Naive thymus-derived CD4-positive, alpha-beta T cell (primary cell): ENCODE data around the gene RAI1. TPM values are rescaled to one million over a fixed set of nuclear protein-coding genes. Genes with fewer than 3 reads are reported as not detected.
A peak's percentile ranks its signal among the peaks of the same experiment; 100 is the strongest.

Experiments
- ATAC-seq: fragments of 150-1000 bp; cut with Tn5 transposase; 2 replicates; pipeline ENCODE4 v1.10.0; 2021; ENCODE audit warnings: mild to moderate bottlenecking, moderate library complexity
- CTCF ChIA-PET: fragments of 350-600 bp; sonication (Branson Sonifier 250); formaldehyde crosslinking; loops from one replicate; lab custom pipeline; 2021; ENCODE audit warnings: antibody characterized with exemption; lab: Charles Lee
- POLR2A ChIA-PET: fragments of 350-600 bp; sonication (Branson Sonifier 250); formaldehyde crosslinking; loops from one replicate; lab custom pipeline; 2021; ENCODE audit warnings: antibody characterized with exemption, inconsistent platforms; lab: Charles Lee
- DNase-seq, 9 donors: peaks; one replicate each; pipeline versions ENCODE4 v3.0.0 to v3.0.0-alpha.2; 2020 to 2022; ENCODE audit warnings: mixed read lengths in 1 of 9
- H3K27ac ChIP-seq: one replicate; pipeline ENCODE4 v1.7.0; 2013; ENCODE audit warnings: mild to moderate bottlenecking, low read depth, low read length, moderate library complexity
- H3K27me3 ChIP-seq, 2 donors: one replicate each; pipeline ENCODE4 v1.7.0; 2013; ENCODE audit warnings: low read length in 2 of 2, mild to moderate bottlenecking in 2 of 2, moderate library complexity in 2 of 2; ENCODE audit not compliant: control insufficient read depth in 2 of 2, insufficient read depth in 2 of 2
- H3K36me3 ChIP-seq, 3 experiments: 1 replicate in 2 of 3; 2 replicates in 1 of 3; pipeline ENCODE4 v1.7.0; 2013; ENCODE audit warnings: low read length in 3 of 3, mild to moderate bottlenecking in 3 of 3, moderate library complexity in 1 of 3; ENCODE audit not compliant: insufficient read depth in 3 of 3, control insufficient read depth in 2 of 3
- H3K4me1 ChIP-seq, 2 donors: one replicate each; pipeline ENCODE4 v1.7.0; 2013; ENCODE audit warnings: low read length in 2 of 2, mild to moderate bottlenecking in 2 of 2, moderate library complexity in 1 of 2; ENCODE audit not compliant: control insufficient read depth in 2 of 2, insufficient read depth in 2 of 2
- H3K4me3 ChIP-seq: 2 replicates; pipeline ENCODE4 v1.7.0; 2013; ENCODE audit warnings: mild to moderate bottlenecking, low read length
- H3K9me3 ChIP-seq, 3 experiments: 1 replicate in 2 of 3; 2 replicates in 1 of 3; pipeline ENCODE4 v1.7.0; 2013; ENCODE audit warnings: low read length in 3 of 3; ENCODE audit not compliant: control insufficient read depth in 2 of 3
- H3K27ac Mint-ChIP-seq, 9 donors: one replicate each; pipeline ENCODE4 v1.8.0; 2020 to 2022; ENCODE audit warnings: mixed read lengths in 9 of 9, mild to moderate bottlenecking in 8 of 9, moderate library complexity in 5 of 9, inconsistent platforms in 2 of 9
- H3K27me3 Mint-ChIP-seq, 5 donors: one replicate each; pipeline ENCODE4 v1.8.0; 2021 to 2022; ENCODE audit warnings: mixed read lengths in 5 of 5, mild to moderate bottlenecking in 1 of 5
- H3K36me3 Mint-ChIP-seq, 5 donors: one replicate each; pipeline ENCODE4 v1.8.0; 2020 to 2022; ENCODE audit warnings: mixed read lengths in 5 of 5, mild to moderate bottlenecking in 3 of 5, inconsistent platforms in 1 of 5
- H3K4me1 Mint-ChIP-seq, 7 donors: one replicate each; pipeline ENCODE4 v1.8.0; 2020 to 2022; ENCODE audit warnings: mixed read lengths in 7 of 7, mild to moderate bottlenecking in 3 of 7, inconsistent platforms in 1 of 7
- H3K4me3 Mint-ChIP-seq, 10 donors: one replicate each; pipeline ENCODE4 v1.8.0; 2020 to 2022; ENCODE audit warnings: mild to moderate bottlenecking in 10 of 10, mixed read lengths in 10 of 10, moderate library complexity in 6 of 10, inconsistent platforms in 2 of 10
- H3K9me3 Mint-ChIP-seq, 11 donors: one replicate each; pipeline ENCODE4 v1.8.0; 2020 to 2022; ENCODE audit warnings: mixed read lengths in 11 of 11, mild to moderate bottlenecking in 4 of 11, inconsistent platforms in 1 of 11, moderate library complexity in 1 of 11
- intact Hi-C, 2 donors: fragments of 100-400 bp; cut with micrococcal nuclease; formaldehyde crosslinking; loops; one replicate each; pipeline ENCODE4 v1.15.1; 2023
- polyA plus RNA-seq, 2 donors: library from polyadenylated mRNA; unstranded; fragments of 300-500 nt; fragmentation: Illumina TruSeq; gene quantifications; one replicate each; pipeline ENCODE4 v1.2.3, GENCODE V29; 2021
- total RNA-seq, 6 experiments: library from RNA in 5 of 6; stranded (reverse) in 5 of 6; gene quantifications; 1 replicate in 5 of 6; 2 replicates in 1 of 6; pipeline ENCODE4 v1.2.3 and lab custom pipeline; 2021 to 2026

The RAI1 gene
- total and polyA plus RNA-seq, 7 experiments from 2014 or later, result 2.0 to 46.2 (median 21.2) TPM

DNA sequence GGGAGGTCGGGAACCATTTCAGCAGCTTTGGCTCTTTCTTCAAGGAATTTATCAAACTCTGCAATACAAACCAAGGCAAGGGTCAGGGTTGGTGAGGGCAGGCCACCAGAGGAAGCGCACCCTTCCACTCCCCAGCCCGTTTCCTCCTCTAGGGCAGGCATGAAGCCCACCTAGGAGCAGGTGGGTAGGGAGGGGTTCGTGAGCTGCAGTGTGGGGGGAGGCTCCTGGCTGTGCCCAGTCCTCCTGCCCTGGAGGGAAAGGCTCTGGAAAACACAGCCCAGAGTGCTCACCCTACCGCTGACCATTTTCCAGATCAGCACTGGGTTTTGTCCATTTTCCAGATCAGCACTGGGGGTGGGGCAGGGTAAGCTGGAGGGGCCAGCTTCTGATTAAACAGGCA is 166.5 kb downstream of the RAI1 start:
- peak overlapping the region; percentile 70 for H3K27ac ChIP-seq
- Mint-ChIP-seq H3K9me3 (no peaks in the 10 kb centered on the region), H3K4me1 (peaks cover 45 to 65% (median 56%) of the 10 kb centered on the region in 7 donors), H3K4me3 (peak overlapping the region in 3 of 10 donors; percentile 56 to 81 (median 79)), H3K27ac (peak overlapping the region in 8 of 9 donors; percentile 79 to 98 (median 96)), H3K36me3 (peaks cover 0 to 13% (median 0%) of the 10 kb centered on the region in 5 donors), H3K27me3 (no peaks in the 10 kb centered on the region)
- intact Hi-C loops, result loop anchor here in 1 of 2 donors (2.0 kb wide), 1 partner anchor 55 kb away; no protein-coding TSS in a partner anchor
- DNase-seq (no peak), ATAC-seq (no peak)
- H3K36me3 ChIP-seq, result peaks cover 0 to 13% (median 0%) of the 10 kb centered on the region in 3 experiments
- ChIA-PET CTCF (interaction anchor here (0.6 to 2.1 kb wide), 3 partner anchors 9 to 164 kb away, joined by 3 to 7 read pairs (median 3); no protein-coding TSS in a partner anchor), POLR2A (interaction anchor here (0.9 to 6.1 kb wide), 3 partner anchors 11 to 22 kb away, joined by 3 to 66 read pairs (median 4); partner anchors contain the start of gene SREBF1)
- no peaks in the 10 kb centered on the region for H3K9me3 ChIP-seq
- no peak overlapping the region for H3K4me3 ChIP-seq
- H3K4me1 ChIP-seq, result peaks cover 35 to 59% of the 10 kb centered on the region in 2 donors
- H3K27me3 ChIP-seq, result no peaks in the 10 kb centered on the region

DNA sequence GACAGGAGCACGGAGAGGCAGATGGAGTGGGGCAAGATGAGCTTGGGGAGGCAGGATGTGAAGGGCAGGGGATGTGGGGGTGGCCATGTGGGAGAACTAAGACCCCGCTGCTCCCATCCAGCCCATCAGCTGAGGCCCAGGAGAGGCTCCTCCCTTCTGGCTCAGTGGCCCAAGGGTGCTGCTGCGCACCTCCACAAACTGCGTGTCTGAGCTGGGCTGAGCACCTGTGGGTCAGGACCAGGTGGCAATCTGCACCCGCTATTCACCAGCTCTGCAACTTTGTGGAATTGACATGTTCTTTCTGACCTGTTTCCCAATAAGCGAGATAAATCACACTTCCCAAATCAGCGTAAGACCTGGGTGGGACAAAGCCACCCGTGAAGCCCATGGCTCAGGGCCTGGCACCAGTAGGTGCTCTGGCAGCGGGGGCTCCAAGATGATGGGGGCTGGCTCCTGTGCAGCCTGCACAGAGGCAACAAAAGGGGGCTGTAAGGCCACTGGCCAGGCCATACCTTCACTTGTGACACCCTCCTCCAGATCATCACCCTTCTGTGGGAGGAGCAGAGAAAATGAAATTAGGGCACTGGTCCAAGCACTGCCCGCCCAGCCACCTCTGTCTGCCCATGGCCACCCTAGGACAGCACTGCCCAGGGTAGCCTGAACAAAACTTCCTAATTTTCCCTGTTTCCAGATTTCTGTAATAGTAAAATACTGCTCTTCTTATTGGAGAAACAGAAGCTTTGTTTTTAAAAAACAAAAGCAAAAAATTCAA is 167.2 kb downstream of the RAI1 start:
- Mint-ChIP-seq H3K9me3 (no peaks in the 10 kb centered on the region), H3K27me3 (no peaks in the 10 kb centered on the region), H3K4me3 (peak overlapping the region; percentile 72 to 81 (median 76)), H3K4me1 (peaks cover 45 to 70% (median 63%) of the 10 kb centered on the region in 7 donors), H3K36me3 (peaks cover 0 to 14% (median 0%) of the 10 kb centered on the region in 5 donors), H3K27ac (peak overlapping the region; percentile 95 to 98 (median 96))
- DNase-seq (no peak), ATAC-seq (no peak)
- intact Hi-C loops, result loop anchor here (1.0 to 2.0 kb wide), 5 partner anchors 8 to 56 kb away; partner anchors contain the start of gene SREBF1 (in 2 of the 2)
- H3K4me3 ChIP-seq, result peak overlapping the region; percentile 5
- H3K27ac ChIP-seq, result peak overlapping the region; percentile 70
- peaks cover 35 to 59% of the 10 kb centered on the region in 2 donors for H3K4me1 ChIP-seq
- peaks cover 0 to 13% (median 0%) of the 10 kb centered on the region in 3 experiments for H3K36me3 ChIP-seq
- H3K9me3 ChIP-seq, result no peaks in the 10 kb centered on the region
- ChIA-PET POLR2A (interaction anchor here (0.9 to 6.1 kb wide), 8 partner anchors 8 to 168 kb away, joined by 3 to 66 read pairs (median 4); partner anchors contain the start of genes RAI1 and SREBF1), CTCF (interaction anchor here (0.9 to 2.1 kb wide), 4 partner anchors 10 to 47 kb away, joined by 3 to 7 read pairs (median 4); no protein-coding TSS in a partner anchor)
- no peaks in the 10 kb centered on the region for H3K27me3 ChIP-seq

DNA sequence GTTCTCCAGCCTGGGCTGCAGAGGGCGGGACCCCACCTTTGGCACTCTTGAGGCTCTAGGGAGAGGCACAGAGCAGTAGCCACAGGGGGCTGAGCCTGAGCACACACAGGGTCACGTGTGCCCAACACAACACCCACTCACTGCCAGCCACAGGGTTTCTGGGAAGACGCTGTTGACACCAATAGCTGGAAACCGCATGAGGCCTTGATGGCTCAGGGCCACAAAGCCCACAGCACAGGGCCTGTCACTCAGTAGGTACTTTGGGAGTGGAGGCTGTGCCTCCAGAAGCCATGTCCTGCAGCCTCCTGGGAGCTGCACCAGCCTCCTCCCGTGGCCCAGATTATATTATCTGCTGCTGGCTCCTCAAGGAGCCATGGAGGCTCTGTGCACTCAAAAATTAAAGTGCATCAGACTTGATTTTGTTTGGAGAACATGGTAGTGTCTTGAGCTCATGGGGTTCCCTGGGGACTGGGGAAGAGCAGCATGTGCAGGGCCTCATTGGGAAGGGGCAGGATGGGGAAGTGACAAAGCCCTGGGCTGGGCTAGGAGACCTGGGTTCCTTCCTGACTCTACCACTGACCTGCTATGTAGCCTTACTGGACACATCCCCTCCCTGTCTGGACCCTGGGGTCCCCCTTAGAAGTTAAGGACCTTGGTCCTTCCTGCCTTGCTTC is 168.0 kb downstream of the RAI1 start:
- DNase-seq (peak; percentile 48 to 89 (median 82)), ATAC-seq (peak; percentile 93)
- H3K9me3 ChIP-seq, result no peaks in the 10 kb centered on the region
- POLR2A ChIA-PET, result interaction anchor here (0.7 to 6.1 kb wide), 12 partner anchors 8 to 169 kb away, joined by 3 to 66 read pairs (median 4); partner anchors contain the start of genes RAI1 and SREBF1
- CTCF ChIA-PET, result interaction anchor here (1.1 to 2.1 kb wide), 6 partner anchors 12 to 178 kb away, joined by 3 to 7 read pairs (median 4); no protein-coding TSS in a partner anchor
- no peaks in the 10 kb centered on the region for H3K27me3 ChIP-seq
- Mint-ChIP-seq H3K27ac (peak overlapping the region; percentile 95 to 98 (median 96)), H3K4me1 (peaks cover 45 to 77% (median 68%) of the 10 kb centered on the region in 7 donors), H3K4me3 (peak overlapping the region; percentile 72 to 81 (median 76)), H3K36me3 (peaks cover 0 to 17% (median 0%) of the 10 kb centered on the region in 5 donors), H3K9me3 (no peaks in the 10 kb centered on the region), H3K27me3 (no peaks in the 10 kb centered on the region)
- H3K27ac ChIP-seq, result peak overlapping the region; percentile 70
- peak overlapping the region; percentile 17 for H3K4me3 ChIP-seq
- H3K36me3 ChIP-seq, result peaks cover 0 to 13% (median 0%) of the 10 kb centered on the region in 3 experiments
- peaks cover 35 to 59% of the 10 kb centered on the region in 2 donors for H3K4me1 ChIP-seq
- intact Hi-C loops, result loop anchor here (1.0 to 2.0 kb wide), 5 partner anchors 9 to 56 kb away; partner anchors contain the start of gene SREBF1 (in 2 of the 2)

DNA sequence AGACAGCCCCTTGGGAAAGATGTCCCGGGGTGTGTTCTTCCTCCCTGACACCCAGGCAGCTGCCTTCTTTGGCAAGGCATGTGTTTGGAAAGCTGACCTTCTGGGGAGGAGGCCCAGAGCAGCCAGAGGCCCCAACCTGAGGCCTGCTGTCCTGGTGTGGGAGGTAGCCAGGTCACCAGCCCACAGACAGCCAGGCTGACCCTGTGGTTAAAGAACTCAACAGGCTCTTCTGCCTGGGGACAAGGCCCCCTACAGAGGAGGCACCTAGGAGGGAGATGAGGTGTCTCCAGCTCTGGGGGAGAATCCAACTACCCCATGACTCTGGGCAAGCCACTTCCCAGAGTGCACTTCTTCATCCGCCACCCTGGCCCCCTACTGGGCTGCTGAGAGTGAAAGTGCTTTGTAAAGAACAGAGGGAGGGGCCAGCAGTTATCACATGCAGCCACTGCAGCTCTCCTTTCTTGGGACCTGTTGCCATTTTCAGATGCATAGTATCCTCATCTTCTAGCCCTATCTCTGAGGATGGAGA is 168.7 kb downstream of the RAI1 start:
- Histone ChIP-seq H3K4me3 (peak overlapping the region; percentile 17), H3K4me1 (peaks cover 35 to 61% of the 10 kb centered on the region in 2 donors), H3K9me3 (no peaks in the 10 kb centered on the region), H3K27ac (peak overlapping the region; percentile 70), H3K27me3 (no peaks in the 10 kb centered on the region), H3K36me3 (peaks cover 0 to 13% (median 0%) of the 10 kb centered on the region in 3 experiments)
- Mint-ChIP-seq H3K27me3 (no peaks in the 10 kb centered on the region), H3K36me3 (peaks cover 0 to 17% (median 0%) of the 10 kb centered on the region in 5 donors), H3K4me1 (peaks cover 45 to 82% (median 73%) of the 10 kb centered on the region in 7 donors), H3K9me3 (no peaks in the 10 kb centered on the region), H3K4me3 (peak overlapping the region; percentile 70 to 81 (median 76)), H3K27ac (peak overlapping the region; percentile 95 to 98 (median 96))
- CTCF ChIA-PET, result interaction anchor here (1.1 to 1.6 kb wide), 5 partner anchors 12 to 177 kb away, joined by 3 to 4 read pairs (median 4); no protein-coding TSS in a partner anchor
- DNase-seq, result peak; percentile 33 to 74 (median 69)
- intact Hi-C loops, result loop anchor here (1.0 to 2.0 kb wide), 5 partner anchors 10 to 57 kb away; partner anchors contain the start of gene SREBF1 (in 2 of the 2)
- POLR2A ChIA-PET, result interaction anchor here (0.7 to 6.1 kb wide), 9 partner anchors 9 to 108 kb away, joined by 3 to 66 read pairs (median 4); partner anchors contain the start of gene SREBF1
- ATAC-seq, result peak; percentile 78

DNA sequence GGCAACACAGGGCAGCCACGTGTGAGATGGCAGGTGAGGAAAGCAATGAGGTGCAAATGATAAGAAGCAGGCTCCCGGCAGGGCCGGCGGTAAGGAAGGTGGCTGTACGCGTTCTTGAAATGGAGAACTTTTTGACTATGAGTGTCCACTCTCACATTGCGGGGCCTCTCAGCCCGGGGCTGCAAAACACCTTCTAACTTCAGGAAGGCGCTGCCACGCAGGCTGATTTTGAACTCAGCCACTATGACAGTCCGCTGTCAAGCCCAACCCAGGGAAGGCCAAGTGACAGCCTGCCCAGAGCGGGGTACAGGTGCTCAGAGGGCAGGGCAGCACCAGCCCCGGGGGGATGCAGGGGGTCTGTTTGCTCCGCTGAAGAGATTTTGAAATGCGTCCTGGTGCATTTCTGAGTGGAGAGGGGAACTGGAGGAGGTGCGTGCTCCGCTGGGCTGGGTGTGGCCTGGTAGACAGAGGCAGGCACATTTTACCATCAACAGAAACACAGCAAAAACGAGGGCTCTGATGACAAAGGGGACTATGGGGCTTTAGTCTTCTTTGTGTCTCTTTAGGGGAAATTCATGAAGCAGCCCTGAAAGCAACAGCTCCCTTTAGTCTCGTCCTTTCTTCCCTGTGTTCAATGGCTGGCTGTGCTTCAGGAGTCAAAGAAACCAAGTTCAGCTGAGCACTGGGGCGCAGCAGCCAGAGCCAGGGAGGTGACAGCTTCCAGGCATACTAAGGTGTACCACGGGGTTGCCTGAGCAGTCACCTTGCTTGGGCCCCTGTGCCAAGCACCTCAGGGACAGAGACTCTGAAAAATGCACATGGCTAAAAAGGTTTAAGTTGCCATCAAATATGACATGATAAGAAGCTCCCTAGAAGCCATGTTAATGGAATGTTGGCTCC is 170.1 kb downstream of the RAI1 start:
- ChIA-PET POLR2A (interaction anchor here (1.0 to 6.1 kb wide), 5 partner anchors 9 to 14 kb away, joined by 3 to 66 read pairs (median 4); partner anchors contain the start of gene SREBF1), CTCF (interaction anchor here (0.6 to 1.4 kb wide), 7 partner anchors 10 to 176 kb away, joined by 3 to 4 read pairs (median 3); no protein-coding TSS in a partner anchor)
- H3K27ac Mint-ChIP-seq, result peak overlapping the region; percentile 95 to 98 (median 96)
- Histone ChIP-seq H3K27me3 (no peaks in the 10 kb centered on the region), H3K36me3 (peaks cover 0 to 6% (median 0%) of the 10 kb centered on the region in 3 experiments), H3K27ac (peak overlapping the region; percentile 70), H3K4me1 (peaks cover 35 to 69% of the 10 kb centered on the region in 2 donors), H3K9me3 (no peaks in the 10 kb centered on the region), H3K4me3 (no peak overlapping the region)
- ATAC-seq, result no peak
- DNase-seq, result peak in 2 of 9 donors; percentile 24 to 40
- H3K9me3 Mint-ChIP-seq, result no peaks in the 10 kb centered on the region
- H3K4me3 Mint-ChIP-seq, result peak overlapping the region; percentile 26 to 81 (median 71)
- H3K4me1 Mint-ChIP-seq, result peaks cover 46 to 91% (median 81%) of the 10 kb centered on the region in 7 donors
- peaks cover 0 to 17% (median 0%) of the 10 kb centered on the region in 5 donors for H3K36me3 Mint-ChIP-seq
- no peaks in the 10 kb centered on the region for H3K27me3 Mint-ChIP-seq
- intact Hi-C loops, result no loop called here
